Measurements from ENCODE around the gene ASAH2B.
"Not testable (repeated sequence)": the region's sequence is repeated elsewhere in the genome, so short reads cannot be mapped to it uniquely, and the experiment has no call there.

- TF ChIP-seq CTCF (IDR thresholded peaks at IDR 0.05); POLR2AphosphoS5 (IDR thresholded peaks at IDR 0.05); EP300 (IDR thresholded peaks at IDR 0.05; ENCODE audit: low read depth): not testable (repeated sequence)
Observed at GRCh38 chr10:50772042-50772441, 32.3 kb downstream of the ASAH2B start.

Measured in transverse colon (tissue), 4 donors.